Lower leg skin (tissue), 3 donors: ENCODE measurements around the gene P3H3.

Experiments
- POLR2A ChIP-seq, 2 donors: fragments of 450-650 bp; IDR thresholded peaks; one replicate each; pipeline ENCODE4 v1.6.1; 2016 to 2017; ENCODE audit warnings: antibody characterized with exemption in 2 of 2, mild to moderate bottlenecking in 1 of 2, moderate library complexity in 1 of 2
- TF ChIP-seq, protein P1 (sequence below), 3 donors: fragments of 450-650 bp; IDR thresholded peaks; one replicate each; pipeline ENCODE4 v1.5.1; 2016; ENCODE audit warnings: antibody characterized with exemption in 3 of 3, mild to moderate bottlenecking in 3 of 3, moderate library complexity in 2 of 3

GRCh38 chr12:6807170-6807569 is 21.0 kb upstream of the P3H3 start:
- TF ChIP-seq POLR2A (IDR thresholded peaks at IDR 0.05), result no peak
- TF ChIP-seq, protein P1, sequence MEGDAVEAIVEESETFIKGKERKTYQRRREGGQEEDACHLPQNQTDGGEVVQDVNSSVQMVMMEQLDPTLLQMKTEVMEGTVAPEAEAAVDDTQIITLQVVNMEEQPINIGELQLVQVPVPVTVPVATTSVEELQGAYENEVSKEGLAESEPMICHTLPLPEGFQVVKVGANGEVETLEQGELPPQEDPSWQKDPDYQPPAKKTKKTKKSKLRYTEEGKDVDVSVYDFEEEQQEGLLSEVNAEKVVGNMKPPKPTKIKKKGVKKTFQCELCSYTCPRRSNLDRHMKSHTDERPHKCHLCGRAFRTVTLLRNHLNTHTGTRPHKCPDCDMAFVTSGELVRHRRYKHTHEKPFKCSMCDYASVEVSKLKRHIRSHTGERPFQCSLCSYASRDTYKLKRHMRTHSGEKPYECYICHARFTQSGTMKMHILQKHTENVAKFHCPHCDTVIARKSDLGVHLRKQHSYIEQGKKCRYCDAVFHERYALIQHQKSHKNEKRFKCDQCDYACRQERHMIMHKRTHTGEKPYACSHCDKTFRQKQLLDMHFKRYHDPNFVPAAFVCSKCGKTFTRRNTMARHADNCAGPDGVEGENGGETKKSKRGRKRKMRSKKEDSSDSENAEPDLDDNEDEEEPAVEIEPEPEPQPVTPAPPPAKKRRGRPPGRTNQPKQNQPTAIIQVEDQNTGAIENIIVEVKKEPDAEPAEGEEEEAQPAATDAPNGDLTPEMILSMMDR (IDR thresholded peaks at IDR 0.05), result no peak
